ENCODE results near the gene POLE.

DNA sequence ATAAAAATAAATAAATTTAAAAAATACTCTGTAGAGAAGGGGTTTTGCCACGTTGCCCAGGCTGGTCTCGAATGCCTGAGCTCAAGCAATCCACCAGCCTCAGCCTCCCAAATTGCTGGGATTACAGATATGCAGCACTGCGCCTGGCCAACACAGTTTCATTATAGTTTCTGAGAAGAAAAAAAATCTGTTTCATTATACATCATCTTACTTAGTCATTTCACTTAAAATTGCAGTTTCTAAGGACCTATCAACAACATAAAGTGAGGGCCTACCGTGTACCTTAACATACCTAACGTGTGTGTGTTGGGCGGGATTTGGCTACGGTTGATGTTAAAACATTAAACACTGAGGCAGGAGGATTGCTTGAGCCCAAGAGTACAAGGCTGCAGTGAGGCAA, 40.3 kb downstream of the POLE start:
- TF ChIP-seq CTCF (IDR thresholded peaks at IDR 0.05) (no peak), ZFX (IDR thresholded peaks at IDR 0.05; ENCODE audit: borderline replicate concordance) (no peak)

All from 22Rv1 (cell line).